ENCODE measurements around the gene NCAPH2. TPM values are rescaled to one million over a fixed set of nuclear protein-coding genes. Genes with fewer than 3 reads are reported as not detected.
A peak's percentile ranks its signal among the peaks of the same experiment; 100 is the strongest.

The NCAPH2 gene
- total RNA-seq, 1 experiment from 2014 or later: 39.8 TPM

- ChIA-PET POLR2A (interaction anchor here (0.6 kb wide), 1 partner anchor 121 kb away, joined by 3 read pairs; no protein-coding TSS in a partner anchor), CTCF (no interaction called here)
- intact Hi-C loops (cut with micrococcal nuclease): no loop called here
- no TSS peak for BruUV-seq (replicated peaks)
- Mint-ChIP-seq H3K4me1 (ENCODE audit: insufficient read depth, unreplicated experiment) (peaks cover 15% of the 10 kb centered on the region), H3K27me3 (ENCODE audit: insufficient read depth, unreplicated experiment) (no peaks in the 10 kb centered on the region), H3K9me3 (ENCODE audit: unreplicated experiment) (no peaks in the 10 kb centered on the region), H3K4me3 (ENCODE audit: unreplicated experiment) (peak overlapping the region; percentile 19), H3K27ac (ENCODE audit: low read depth, unreplicated experiment) (no peak overlapping the region), H3K36me3 (ENCODE audit: insufficient read depth, unreplicated experiment) (no peaks in the 10 kb centered on the region)
- TF ChIP-seq, protein P1, sequence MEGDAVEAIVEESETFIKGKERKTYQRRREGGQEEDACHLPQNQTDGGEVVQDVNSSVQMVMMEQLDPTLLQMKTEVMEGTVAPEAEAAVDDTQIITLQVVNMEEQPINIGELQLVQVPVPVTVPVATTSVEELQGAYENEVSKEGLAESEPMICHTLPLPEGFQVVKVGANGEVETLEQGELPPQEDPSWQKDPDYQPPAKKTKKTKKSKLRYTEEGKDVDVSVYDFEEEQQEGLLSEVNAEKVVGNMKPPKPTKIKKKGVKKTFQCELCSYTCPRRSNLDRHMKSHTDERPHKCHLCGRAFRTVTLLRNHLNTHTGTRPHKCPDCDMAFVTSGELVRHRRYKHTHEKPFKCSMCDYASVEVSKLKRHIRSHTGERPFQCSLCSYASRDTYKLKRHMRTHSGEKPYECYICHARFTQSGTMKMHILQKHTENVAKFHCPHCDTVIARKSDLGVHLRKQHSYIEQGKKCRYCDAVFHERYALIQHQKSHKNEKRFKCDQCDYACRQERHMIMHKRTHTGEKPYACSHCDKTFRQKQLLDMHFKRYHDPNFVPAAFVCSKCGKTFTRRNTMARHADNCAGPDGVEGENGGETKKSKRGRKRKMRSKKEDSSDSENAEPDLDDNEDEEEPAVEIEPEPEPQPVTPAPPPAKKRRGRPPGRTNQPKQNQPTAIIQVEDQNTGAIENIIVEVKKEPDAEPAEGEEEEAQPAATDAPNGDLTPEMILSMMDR (IDR thresholded peaks at IDR 0.05; ENCODE audit: unreplicated experiment): no peak
- no peak for DNase-seq (ENCODE audit: unreplicated experiment)
These were observed 24.9 kb upstream of the NCAPH2 start for GRCh38 chr22:50483106-50483505.

DNA sequence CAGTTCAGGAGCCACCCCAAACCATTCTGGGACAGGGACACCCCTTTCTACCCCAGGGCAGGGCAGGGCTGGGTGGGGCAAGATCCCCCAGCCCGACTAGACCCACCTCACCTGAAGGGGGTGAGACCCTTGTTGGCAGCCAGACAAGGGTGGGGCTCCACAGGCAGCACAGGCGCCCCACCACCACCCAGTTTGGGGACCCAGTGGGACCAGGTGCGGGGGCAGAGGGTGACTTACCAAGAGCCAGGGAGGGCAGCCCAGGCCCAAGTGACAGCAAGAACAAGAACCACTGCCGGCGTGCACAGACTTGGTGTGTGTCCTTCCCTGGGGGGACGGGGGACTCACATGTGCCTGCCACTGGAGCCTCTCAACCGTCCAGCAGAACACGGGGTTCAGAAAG, 24.5 kb upstream of the NCAPH2 start:
- no peaks in the 10 kb centered on the region for H3K36me3 Mint-ChIP-seq (ENCODE audit: insufficient read depth, unreplicated experiment)
- no peaks in the 10 kb centered on the region for H3K9me3 Mint-ChIP-seq (ENCODE audit: unreplicated experiment)
- CTCF ChIA-PET: interaction anchor here (0.9 to 1.3 kb wide), 3 partner anchors 12 to 239 kb away, joined by 3 to 7 read pairs (median 5); no protein-coding TSS in a partner anchor
- intact Hi-C loops (cut with micrococcal nuclease): no loop called here
- H3K27ac Mint-ChIP-seq (ENCODE audit: low read depth, unreplicated experiment): no peak overlapping the region
- H3K4me3 Mint-ChIP-seq (ENCODE audit: unreplicated experiment): no peak overlapping the region
- no peak for DNase-seq (ENCODE audit: unreplicated experiment)
- peaks cover 15% of the 10 kb centered on the region for H3K4me1 Mint-ChIP-seq (ENCODE audit: insufficient read depth, unreplicated experiment)
- no TSS peak for BruUV-seq (replicated peaks)
- TF ChIP-seq, protein P1 (IDR thresholded peaks at IDR 0.05; ENCODE audit: unreplicated experiment): no peak
- POLR2A ChIA-PET: interaction anchor here (0.6 to 0.7 kb wide), 2 partner anchors 18 to 122 kb away, joined by 3 read pairs; no protein-coding TSS in a partner anchor
- H3K27me3 Mint-ChIP-seq (ENCODE audit: insufficient read depth, unreplicated experiment): no peaks in the 10 kb centered on the region

DNA sequence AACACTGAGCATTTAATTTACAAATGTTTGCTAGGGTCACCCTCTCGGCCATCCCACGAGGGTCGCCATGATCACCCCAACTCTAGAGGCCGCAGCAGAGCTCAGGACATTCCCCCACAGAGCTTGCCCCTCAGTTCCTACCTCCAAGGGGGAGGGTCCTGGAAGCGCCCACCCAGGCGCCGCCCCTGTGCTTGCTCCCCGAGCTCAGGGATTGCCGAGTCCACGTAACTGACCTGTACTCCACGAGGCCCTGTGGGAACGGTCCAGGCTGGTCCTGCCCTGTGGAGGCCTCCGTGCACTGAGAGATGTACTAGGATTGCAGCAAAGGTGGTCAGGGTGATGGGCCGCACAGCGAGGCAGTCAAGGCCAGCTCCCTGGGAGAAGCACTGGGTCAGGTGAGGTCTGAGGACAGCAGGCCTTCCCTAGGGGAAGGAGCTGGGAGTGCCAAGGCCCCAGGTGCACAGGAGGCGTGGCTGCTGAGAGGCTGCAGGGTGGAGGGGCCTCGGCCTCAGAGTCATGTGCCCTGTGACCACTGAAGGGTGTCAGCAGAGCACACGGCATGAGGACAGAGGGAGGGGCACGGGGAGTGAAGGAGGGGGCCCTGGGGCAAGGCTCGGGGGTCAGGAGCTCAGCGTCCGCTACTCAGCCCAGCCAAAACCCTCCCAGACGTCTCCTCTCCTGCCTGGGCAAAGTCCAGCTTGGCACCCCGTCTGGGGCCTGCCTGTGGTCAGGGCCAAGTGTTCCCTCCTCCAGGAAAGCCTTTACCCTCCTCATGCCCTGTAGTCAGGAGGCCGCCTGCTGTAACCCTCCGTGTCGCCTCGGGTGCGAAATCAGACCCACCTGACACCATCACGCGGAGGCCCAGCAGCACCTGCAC, 23.8 kb upstream of the NCAPH2 start:
- H3K4me3 Mint-ChIP-seq (ENCODE audit: unreplicated experiment): no peak overlapping the region
- intact Hi-C loops (cut with micrococcal nuclease): loop anchor here (2.0 kb wide), 1 partner anchor 15 kb away; no protein-coding TSS in a partner anchor
- no TSS peak for BruUV-seq (replicated peaks)
- no peaks in the 10 kb centered on the region for H3K27me3 Mint-ChIP-seq (ENCODE audit: insufficient read depth, unreplicated experiment)
- H3K36me3 Mint-ChIP-seq (ENCODE audit: insufficient read depth, unreplicated experiment): no peaks in the 10 kb centered on the region
- no peak for DNase-seq (ENCODE audit: unreplicated experiment)
- H3K4me1 Mint-ChIP-seq (ENCODE audit: insufficient read depth, unreplicated experiment): peaks cover 15% of the 10 kb centered on the region
- POLR2A ChIA-PET: interaction anchor here (0.7 kb wide), 1 partner anchor 17 kb away, joined by 3 read pairs; no protein-coding TSS in a partner anchor
- no peaks in the 10 kb centered on the region for H3K9me3 Mint-ChIP-seq (ENCODE audit: unreplicated experiment)
- CTCF ChIA-PET: interaction anchor here (0.6 to 1.3 kb wide), 4 partner anchors 11 to 240 kb away, joined by 3 to 7 read pairs (median 6); no protein-coding TSS in a partner anchor
- TF ChIP-seq, protein P1 (IDR thresholded peaks at IDR 0.05; ENCODE audit: unreplicated experiment): no peak
- H3K27ac Mint-ChIP-seq (ENCODE audit: low read depth, unreplicated experiment): no peak overlapping the region

Measured in MCF 10A (cell line).